AG09319 (cell line): ENCODE measurements around the gene CCDC80.

Experiments
- DNase-seq: peaks from one replicate; pipeline ENCODE4 v3.0.0-alpha.2; 2010; ENCODE audit warnings: low read depth; ENCODE audit errors: extremely low read depth
- CTCF ChIP-seq: IDR thresholded peaks from 2 replicates; pipeline ENCODE4 v1.5.1; 2011; ENCODE audit warnings: low read depth, mild to moderate bottlenecking, inconsistent platforms, low read length, moderate library complexity

Gene CCDC80

GRCh38 chr3:112639455-112640225 is 1.3 kb downstream of the CCDC80 start:
- DNase-seq, result no peak
- no peak for TF ChIP-seq CTCF

GRCh38 chr3:112638327-112639020 is 2.5 kb downstream of the CCDC80 start:
- TF ChIP-seq CTCF, result no peak
- DNase-seq, result no peak

GRCh38 chr3:112637700-112638099 is 3.2 kb downstream of the CCDC80 start:
- DNase-seq, result no peak
- TF ChIP-seq CTCF, result no peak

- DNase-seq, result no peak
- no peak; the same call in none of the 2 replicates for TF ChIP-seq CTCF
Observed at GRCh38 chr3:112635674-112636073, 5.3 kb downstream of the CCDC80 start.

GRCh38 chr3:112634786-112635541 is 6.0 kb downstream of the CCDC80 start:
- TF ChIP-seq CTCF, result no peak
- DNase-seq, result no peak

GRCh38 chr3:112633757-112634156 is 7.2 kb downstream of the CCDC80 start:
- TF ChIP-seq CTCF, result no peak
- DNase-seq, result no peak

- no peak for TF ChIP-seq CTCF
- no peak for DNase-seq
Observed at GRCh38 chr3:112633191-112633590, 7.8 kb downstream of the CCDC80 start.
